Activated T-helper 1 cell treated with Interleukin-2 at 50 U/mL for 16 hours (primary cell): ENCODE results near the gene PML.

ENCODE experiments used
- DNase-seq: peaks from one replicate; pipeline ENCODE4 v3.0.0-alpha.2; 2020; ENCODE audit warnings: low read depth

PML gene

DNA sequence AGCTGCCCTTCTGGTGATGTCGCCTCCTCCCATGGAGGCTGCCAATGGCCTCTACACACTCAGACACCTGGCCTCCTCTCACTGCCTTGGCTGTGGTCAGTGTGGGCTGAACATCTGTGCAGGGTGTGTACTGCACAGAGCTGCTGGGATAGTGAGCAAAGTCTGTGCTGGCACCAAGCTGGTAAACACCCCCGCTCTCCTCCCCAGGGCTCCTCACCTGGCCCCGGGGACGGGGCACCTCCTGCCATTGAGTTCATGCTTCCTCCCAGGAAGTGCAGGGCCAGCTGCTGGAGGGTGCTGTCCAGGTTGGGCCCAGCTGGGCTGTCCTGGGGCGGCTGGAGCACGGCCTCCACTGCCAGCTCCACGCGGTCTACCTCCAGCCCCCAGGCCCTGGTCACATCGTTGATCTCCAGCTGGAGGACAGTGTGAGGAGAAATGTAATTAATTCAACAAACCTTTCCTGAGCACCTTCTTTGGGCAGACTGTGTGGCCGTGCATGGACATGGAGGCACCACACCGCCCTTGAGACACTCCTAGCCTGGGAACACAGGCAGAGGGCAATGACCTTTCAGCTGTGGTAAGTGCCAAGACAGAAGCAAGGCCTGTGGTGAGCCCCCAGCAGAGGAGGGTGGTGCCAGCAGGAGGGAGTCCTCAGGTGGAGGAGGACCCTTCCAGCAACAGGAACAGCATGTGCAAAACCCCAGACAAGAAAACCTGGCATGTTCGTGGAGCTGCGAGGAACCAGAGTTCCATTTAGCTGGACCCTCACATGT lies 9.2 kb upstream of the PML start:
- DNase-seq = no peak

- no peak for DNase-seq
Measured at GRCh38 chr15:73986055-73986775, 8.3 kb upstream of the PML start.

- DNase-seq = no peak
Measured at GRCh38 chr15:73986776-73987056, 7.8 kb upstream of the PML start.

- DNase-seq = no peak
Measured at GRCh38 chr15:73987250-73987649, 7.3 kb upstream of the PML start.

DNA sequence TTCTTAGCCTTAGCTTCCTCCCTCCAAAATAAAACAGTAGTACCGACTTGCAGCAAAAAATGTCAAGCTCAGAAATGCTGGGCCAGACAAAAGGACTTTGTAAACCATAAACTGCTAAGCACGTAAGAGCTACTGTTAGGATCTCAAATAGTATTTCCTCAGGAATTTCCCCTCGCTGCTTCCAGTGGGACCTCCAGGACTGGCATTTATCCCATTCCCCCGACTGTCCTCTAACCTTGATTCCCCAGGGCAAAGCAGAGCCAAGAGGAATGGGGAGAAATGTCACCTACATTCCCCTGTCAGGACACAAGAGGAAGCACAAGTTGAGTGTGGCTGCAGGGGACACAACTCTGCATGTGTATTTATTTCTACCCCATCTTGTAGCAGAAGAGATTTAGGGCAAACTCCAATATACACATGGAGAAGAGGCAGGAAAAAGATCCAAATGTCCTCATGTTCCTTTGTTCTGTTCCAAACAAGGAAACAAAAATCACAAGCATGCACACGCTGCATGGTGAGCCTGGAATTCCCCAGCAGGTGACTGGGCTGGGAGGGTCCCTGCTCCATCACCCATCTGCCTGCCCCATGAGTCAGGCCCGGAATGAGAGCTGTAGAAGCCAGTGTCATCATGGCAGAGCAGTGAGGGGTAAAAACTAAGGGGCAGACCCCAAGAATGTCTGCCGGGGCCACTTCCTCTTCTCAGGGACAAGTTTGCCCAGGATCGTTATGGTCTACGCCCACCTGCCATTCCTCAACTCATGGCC lies 6.7 kb upstream of the PML start:
- DNase-seq = no peak

- DNase-seq = no peak
Measured at GRCh38 chr15:73988445-73988969, 6.0 kb upstream of the PML start.

GRCh38 chr15:73989001-73989798 lies 5.3 kb upstream of the PML start:
- DNase-seq = no peak

GRCh38 chr15:73990250-73991005 lies 4.1 kb upstream of the PML start:
- DNase-seq = no peak

DNA sequence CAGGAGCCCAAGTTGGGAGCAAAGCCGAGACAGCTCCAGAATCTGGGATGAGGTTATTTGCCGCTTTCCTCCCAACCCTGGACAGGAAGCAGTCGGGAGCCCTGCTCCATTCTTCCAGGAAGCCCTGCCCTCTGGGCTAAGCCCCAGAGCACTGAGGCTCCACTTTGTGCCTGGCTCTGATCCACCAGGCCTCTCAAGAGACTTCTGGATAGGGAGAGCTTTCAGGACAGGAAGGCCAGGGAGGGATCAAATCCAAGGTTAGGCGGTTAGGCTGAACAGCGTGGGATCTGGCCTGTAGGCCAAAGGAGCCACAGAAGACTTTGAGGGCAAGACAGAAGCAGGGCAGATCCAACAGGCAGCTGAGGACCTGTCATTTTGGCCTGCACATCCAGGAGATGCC lies 3.3 kb upstream of the PML start:
- DNase-seq = no peak

DNA sequence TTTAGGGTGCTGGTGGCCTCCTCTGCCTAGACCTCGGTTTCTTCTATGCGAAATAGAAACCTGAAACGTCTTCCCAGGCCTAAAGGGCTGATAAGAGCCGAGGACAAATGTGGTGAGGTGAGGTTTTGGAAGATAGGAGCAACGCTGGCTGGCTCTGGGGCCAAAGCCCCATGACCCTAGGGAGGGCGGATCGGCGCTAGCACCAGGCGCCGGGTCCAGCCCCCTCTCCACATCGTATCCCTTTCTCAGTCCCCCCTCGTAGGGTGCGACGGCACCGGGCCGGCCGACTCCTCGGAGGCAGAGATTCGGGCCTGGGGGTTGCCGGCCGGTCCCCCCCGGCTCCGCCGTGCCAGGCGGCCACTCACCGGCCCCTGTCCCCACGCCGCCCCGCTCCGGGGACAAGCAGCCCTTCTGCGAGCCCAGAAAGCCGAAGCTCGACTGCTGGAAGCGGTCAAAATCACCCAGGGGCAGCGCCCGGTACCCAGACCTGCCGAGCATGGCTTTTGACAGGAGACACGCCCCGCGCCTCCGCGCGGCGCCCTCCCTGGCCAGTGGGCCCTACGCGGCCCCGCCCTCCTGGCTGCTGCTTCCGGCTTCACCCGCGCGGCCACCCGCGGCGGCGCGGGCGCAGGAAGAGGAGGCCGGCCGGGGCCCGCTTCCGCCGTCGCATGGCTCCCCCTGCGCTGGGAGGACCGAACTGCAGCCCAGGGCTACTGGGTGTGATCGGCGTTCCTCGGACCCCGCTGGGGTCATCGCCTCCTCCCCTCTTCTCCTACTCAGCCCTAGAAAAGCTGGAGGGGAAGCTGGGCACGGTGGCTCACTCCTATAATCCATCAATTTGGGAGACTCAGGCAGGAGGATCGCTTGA lies 2.6 kb upstream of the PML start, which contains the start of gene STOML1:
TSS of gene STOML1 (minus strand) at position 570 of the 868 bp plus-strand sequence. CDS start at position 498, 72 bp downstream.
- DNase-seq = peak; percentile 91

- no peak for DNase-seq
Measured at GRCh38 chr15:73992594-73992898, 2.0 kb upstream of the PML start.

DNA sequence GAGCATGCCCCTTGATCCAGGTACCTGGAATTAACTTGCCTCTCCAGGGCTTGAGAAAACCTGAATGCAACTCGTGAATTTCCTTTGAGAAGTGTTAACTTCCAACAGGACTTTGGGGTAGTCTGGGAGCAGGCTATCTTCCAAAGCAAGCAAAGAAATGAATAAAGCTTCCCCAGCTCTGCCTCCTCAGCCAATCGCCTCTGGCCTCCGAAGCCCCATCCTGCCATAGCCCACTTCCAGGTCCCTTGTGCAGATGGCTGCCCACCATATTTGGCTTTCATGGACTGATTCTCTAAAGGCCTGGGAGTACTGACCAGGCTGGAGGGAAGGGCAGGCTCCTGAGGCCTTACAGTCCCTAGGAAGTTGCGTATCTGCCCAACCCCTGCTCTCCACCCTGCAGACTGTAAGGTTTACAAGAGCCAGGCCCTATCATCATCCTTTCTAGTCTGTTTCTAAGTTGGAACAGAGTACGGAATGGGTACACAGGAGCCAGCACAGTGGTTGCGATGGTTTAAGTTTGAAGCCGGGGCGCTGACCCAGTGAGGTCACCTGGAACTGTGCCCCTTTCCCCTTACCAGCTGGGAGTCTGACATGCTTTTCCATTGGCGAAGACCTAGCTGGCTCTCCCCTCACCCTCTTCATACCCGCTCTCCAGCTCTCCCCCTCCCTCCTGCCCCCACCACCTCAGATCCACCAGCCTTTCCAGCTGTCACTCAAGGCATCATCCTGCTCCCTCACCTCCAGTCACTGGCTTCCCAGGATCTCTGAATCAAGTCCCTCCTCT lies 1.1 kb upstream of the PML start:
- no peak for DNase-seq

DNA sequence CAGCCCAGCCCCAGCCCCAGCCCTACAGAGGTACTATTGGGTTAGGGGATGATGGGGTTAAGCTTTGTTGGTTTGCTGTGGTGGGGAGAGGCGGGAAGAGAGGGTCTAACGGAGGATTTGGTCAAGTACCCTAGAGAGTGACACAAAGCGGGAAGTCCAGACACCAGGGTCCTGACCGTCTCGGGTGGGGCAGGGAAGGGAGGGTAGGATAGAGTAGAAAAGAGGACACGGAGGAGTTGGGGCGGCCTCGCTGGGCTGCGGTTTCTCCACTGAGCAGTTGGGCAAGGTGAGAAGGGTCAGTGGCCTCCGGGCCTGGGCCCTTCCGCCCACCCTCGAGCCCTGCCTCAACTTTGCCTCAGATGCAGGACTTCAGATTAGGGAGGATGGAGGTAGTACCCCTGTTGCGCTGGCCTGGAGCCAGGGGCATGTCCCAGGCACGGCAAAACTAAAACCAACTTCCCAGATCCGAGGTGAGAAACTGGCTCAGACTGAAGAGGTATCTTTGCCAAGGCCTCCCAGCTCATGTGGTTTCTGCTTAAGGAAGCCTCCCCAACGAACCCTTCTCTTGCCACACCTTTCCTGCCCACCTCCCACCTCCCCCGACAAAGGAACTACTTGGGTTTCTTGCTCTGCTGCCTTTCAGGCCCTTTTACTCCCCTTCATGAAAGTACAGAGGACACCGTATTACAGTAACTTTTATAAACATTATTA lies 551 bp downstream of the PML start:
- DNase-seq = no peak

GRCh38 chr15:73996267-73996666 lies 1.8 kb downstream of the PML start:
- DNase-seq = no peak

DNA sequence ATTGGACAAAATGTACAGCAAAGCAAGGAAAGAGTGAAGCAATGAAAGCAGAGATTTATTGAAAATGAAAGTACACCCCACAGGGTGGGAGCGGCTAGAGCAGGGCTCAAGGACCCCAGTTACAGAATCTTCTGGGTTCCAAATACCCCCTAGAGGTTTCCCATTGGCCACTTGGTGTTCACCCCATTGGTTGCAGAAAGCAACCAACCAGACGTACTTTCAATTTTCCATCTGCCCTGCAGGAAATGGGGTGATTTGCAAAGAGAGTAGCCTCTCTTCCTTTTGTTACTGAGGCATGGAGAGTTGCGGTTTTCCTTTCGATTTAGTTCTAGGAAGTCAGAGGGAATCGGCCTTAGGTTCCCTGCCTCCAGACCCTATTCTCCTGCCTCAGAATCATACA lies 2.4 kb downstream of the PML start:
- DNase-seq = no peak

DNA sequence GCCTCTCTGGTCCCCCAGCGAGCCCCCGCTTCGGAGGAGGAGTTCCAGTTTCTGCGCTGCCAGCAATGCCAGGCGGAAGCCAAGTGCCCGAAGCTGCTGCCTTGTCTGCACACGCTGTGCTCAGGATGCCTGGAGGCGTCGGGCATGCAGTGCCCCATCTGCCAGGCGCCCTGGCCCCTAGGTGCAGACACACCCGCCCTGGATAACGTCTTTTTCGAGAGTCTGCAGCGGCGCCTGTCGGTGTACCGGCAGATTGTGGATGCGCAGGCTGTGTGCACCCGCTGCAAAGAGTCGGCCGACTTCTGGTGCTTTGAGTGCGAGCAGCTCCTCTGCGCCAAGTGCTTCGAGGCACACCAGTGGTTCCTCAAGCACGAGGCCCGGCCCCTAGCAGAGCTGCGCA lies 3.5 kb downstream of the PML start:
- no peak for DNase-seq

- no peak for DNase-seq
Measured at GRCh38 chr15:74006774-74007639, 12.5 kb downstream of the PML start.

DNA sequence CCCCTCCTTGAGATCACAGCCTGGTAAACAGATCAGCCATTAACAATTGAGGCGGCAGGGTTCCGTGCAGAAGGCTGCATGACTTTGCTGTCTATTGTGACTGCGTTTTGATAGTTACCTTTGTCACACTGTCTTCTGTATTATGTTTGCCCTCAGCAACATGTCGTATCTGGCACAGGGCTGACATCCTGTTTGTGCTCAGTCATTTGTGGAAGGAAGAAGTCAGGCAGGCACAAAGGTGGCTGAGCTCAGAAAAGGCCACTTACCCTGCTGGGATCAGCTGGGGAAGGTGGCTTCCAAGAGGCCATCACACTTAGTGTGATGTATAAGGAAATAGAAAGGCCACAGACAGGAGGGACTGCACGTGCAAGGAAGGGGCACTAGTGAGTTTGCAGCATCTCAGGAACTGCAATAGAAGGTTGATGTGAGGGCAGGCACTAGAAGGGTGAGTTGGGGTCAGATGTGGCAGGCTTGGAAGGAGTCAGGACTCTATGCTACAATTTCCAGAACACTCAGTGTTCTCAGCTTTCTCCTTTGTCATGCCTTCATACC lies 13.4 kb downstream of the PML start:
- DNase-seq = no peak
